GM12801 (cell line): ENCODE results near the gene PIK3R5.

Experiments
- TF ChIP-seq, protein P1 (sequence below): IDR thresholded peaks from one replicate; pipeline ENCODE4 v1.5.1; 2011; ENCODE audit warnings: control low read depth; ENCODE audit not compliant: insufficient read length; ENCODE audit errors: extremely low read depth

Gene PIK3R5

DNA sequence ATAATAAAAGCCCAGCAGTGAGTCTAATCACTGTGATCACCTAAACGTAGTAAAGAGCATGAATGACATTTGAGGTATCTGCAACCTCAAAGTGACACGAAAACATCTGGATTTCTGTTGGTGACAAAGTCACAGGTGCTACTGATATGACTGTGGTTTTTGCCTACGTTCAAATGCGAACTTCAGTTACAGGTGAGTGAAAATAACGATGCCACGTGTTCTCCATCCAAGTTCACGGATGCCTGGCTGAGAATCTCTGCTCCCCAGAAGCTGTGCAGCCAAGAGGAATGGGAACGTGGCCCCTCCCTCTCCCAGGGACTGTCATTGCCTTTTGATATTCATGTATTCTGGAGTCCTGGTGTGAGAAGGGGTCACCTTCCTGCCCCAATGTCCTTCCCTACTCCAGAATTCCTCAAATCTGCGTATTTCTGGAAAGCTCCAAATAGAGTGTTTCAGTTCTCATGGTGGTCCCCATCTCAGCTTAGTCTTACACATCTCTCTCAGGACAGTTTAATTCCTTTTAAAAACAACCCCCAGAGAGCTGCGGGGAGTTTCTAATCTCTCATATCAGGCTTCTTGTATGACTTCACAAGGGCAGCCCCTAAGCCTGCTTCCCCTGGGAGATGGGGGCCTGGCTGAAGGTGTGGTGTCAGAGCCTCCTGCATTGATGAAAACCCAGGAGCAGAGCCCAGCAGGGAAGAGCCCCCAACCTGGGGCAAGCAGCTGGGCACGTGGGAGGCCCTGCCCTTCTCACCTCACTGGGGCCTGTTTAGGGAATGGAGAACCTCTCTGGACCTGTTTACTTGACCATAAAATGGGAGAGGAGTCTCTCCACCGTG lies 25.8 kb downstream of the PIK3R5 start:
- TF ChIP-seq, protein P1, sequence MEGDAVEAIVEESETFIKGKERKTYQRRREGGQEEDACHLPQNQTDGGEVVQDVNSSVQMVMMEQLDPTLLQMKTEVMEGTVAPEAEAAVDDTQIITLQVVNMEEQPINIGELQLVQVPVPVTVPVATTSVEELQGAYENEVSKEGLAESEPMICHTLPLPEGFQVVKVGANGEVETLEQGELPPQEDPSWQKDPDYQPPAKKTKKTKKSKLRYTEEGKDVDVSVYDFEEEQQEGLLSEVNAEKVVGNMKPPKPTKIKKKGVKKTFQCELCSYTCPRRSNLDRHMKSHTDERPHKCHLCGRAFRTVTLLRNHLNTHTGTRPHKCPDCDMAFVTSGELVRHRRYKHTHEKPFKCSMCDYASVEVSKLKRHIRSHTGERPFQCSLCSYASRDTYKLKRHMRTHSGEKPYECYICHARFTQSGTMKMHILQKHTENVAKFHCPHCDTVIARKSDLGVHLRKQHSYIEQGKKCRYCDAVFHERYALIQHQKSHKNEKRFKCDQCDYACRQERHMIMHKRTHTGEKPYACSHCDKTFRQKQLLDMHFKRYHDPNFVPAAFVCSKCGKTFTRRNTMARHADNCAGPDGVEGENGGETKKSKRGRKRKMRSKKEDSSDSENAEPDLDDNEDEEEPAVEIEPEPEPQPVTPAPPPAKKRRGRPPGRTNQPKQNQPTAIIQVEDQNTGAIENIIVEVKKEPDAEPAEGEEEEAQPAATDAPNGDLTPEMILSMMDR: no peak

DNA sequence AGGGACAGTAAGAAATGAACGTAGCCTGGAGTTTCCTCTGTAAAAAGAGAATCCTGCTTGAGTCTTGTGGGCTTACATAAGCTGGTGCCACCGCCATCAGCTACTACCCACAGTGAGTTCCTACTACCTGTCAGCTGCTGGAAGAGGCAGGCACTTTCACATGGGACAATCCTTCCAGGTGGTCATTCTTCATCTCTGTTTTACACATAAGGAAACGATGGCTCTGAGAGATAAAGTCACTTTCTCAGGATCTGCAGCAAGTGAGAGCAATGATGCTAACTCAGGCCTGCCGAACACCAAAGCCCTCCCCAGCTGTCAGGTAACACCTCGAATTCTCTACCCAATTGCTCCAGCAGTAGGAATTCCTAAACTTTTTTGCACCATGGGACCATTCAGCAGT lies 26.6 kb downstream of the PIK3R5 start:
- TF ChIP-seq, protein P1: no peak

DNA sequence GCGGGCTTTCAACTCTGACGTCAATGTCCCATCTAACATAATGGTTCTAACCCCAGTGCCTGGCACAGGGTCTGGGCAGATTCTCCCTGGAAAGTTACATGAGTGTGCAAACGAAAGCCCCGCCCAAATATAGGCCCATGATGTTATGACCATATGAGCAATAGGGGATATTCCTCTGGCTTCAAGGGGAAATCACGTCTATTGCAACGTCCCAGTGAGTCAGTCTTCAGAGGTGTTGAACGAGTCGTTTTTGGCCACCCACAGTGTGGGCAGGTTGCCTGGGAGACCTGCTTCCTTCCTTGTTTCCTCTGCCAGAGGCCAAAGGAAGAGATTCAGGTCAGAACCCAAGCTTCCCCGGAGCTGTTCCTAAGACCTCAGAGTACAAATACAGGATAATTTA lies 30.3 kb downstream of the PIK3R5 start:
- TF ChIP-seq, protein P1: no peak

DNA sequence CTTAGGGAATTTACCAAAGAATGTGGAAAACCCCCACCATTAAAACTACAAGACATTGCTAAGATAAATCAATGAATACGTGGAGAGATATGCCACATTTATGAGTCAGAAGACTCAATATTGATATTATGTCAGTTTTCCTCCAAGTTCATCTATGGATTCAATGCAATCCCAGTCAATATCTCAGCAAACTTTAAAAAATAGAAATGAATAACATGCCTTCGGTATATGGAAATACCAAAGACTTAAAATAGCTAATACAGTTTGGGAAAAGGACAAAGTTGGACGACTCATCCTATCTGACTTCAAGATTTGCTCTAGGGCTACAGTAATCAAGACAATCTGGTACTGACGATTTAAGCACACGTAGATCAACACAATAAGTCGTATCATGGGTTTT lies 31.2 kb downstream of the PIK3R5 start:
- TF ChIP-seq, protein P1: no peak

DNA sequence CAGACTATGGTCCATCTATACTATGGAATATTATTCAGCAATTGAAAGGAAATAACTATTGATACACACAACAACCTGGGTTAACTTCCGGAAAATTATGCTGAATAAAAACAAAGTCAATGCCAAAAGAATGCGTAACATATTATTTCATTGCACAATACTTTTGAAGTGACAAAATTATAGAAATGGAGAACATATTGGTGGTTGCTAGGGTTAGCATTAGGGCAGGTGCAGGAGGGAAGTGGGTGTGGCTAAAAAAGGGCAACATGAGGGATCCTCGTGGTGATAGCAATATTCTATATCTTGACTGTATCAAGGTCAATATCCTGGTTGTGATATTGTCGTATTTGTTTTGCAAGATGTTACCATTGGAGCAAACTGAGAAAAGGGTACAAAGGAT lies 34.9 kb downstream of the PIK3R5 start:
- TF ChIP-seq, protein P1: no peak

DNA sequence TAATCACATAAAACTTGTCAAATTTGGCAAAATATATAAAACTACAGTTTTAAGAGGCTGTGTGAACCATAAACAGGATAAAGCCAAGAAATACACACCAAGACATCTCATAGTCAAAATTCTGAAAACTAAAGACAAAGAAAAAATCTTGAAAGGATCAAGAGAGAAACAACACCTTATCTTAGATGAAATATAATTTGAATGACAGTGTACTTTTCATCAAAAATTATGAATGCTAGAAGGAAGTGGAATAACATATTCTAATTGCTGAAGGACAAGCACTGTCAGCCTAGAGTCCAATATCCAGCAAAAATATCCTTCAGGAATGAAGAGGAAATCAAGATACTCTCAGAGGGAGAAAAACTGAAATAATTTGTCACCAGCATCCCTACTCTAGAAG lies 37.2 kb downstream of the PIK3R5 start:
- TF ChIP-seq, protein P1: no peak

DNA sequence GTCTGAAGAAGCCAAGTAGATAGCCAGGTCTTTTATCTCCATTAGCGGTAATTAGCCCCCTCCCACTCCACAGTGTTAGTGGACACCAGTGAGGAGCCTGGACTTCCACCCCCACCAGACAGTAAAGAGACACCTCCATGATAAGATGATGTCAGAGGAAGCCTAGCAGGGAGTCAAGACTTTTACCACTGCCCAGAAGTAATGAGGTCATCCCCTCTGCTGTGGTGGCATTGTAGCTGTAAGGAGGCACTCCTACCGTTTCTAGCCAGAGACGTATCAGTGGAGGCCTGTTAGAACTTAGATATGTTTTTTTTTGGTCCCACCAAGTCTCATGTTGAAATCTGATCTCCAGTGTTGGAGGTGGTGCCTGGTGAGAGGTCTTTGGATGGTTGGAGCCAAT lies 38.1 kb downstream of the PIK3R5 start:
- TF ChIP-seq, protein P1: no peak
